Measurements from ENCODE around the gene MAST1. TPM values are rescaled to one million over a fixed set of nuclear protein-coding genes. Genes with fewer than 3 reads are reported as not detected.

Gene MAST1
- total RNA-seq, 4 donors from 2014 or later: 5.9 to 20.8 (median 10.3) TPM

- TF ChIP-seq, protein P1, sequence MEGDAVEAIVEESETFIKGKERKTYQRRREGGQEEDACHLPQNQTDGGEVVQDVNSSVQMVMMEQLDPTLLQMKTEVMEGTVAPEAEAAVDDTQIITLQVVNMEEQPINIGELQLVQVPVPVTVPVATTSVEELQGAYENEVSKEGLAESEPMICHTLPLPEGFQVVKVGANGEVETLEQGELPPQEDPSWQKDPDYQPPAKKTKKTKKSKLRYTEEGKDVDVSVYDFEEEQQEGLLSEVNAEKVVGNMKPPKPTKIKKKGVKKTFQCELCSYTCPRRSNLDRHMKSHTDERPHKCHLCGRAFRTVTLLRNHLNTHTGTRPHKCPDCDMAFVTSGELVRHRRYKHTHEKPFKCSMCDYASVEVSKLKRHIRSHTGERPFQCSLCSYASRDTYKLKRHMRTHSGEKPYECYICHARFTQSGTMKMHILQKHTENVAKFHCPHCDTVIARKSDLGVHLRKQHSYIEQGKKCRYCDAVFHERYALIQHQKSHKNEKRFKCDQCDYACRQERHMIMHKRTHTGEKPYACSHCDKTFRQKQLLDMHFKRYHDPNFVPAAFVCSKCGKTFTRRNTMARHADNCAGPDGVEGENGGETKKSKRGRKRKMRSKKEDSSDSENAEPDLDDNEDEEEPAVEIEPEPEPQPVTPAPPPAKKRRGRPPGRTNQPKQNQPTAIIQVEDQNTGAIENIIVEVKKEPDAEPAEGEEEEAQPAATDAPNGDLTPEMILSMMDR (IDR thresholded peaks at IDR 0.05): no peak
- TF ChIP-seq POLR2A (IDR thresholded peaks at IDR 0.05): no peak
- DNase-seq (ENCODE audit: low spot score in 2 of 2): no peak
- intact Hi-C loops (cut with DNase I; ENCODE audit: low total_unique reads): no loop called here
- no peak overlapping the region for H3K4me3 ChIP-seq (ENCODE audit: low read depth, poor library complexity, severe bottlenecking)
- 61 to 69% methylated on average over 3 of the region's 3 CpGs for WGBS, 2 donors
Measured at GRCh38 chr19:12921047-12921446, 82.7 kb downstream of the MAST1 start.

GRCh38 chr19:12922959-12923358, 84.6 kb downstream of the MAST1 start:
- intact Hi-C loops (cut with DNase I; ENCODE audit: low total_unique reads): no loop called here
- TF ChIP-seq, protein P1 (IDR thresholded peaks at IDR 0.05): no peak
- no peak for DNase-seq (ENCODE audit: low spot score in 2 of 2)
- WGBS, 2 donors: 98% methylated on average over 4 of the region's 4 CpGs
- H3K4me3 ChIP-seq (ENCODE audit: low read depth, poor library complexity, severe bottlenecking): no peak overlapping the region

Small RNAs within 50 kb of the gene (microRNA-seq; reads per million reads assigned to microRNA genes)
- gene MIR5695 (ENCODE audit: borderline number of aligned reads in 1 of 2, borderline replicate concordance in 2 of 2): 0 to 0.68 reads per million in 2 donors
- 0 reads per million in 2 donors for gene MIR6794 (ENCODE audit: borderline number of aligned reads in 1 of 2, borderline replicate concordance in 2 of 2)

Other genes starting within 250 kb of the MAST1 start
- gene ZNF490, start 227.7 kb upstream of the MAST1 start, total RNA-seq: 1 to 10 TPM; 5.0 to 7.3 (median 6.7) TPM
- 10 to 100 TPM; 18.6 to 31.1 (median 22.5) TPM for gene ZNF791, start 227.6 kb upstream of the MAST1 start, total RNA-seq
- 10 to 100 TPM; 52.8 to 83.0 (median 74.9) TPM for gene MAN2B1, start 171.8 kb upstream of the MAST1 start, total RNA-seq
- 10 to 100 TPM; 15.3 to 23.7 (median 19.3) TPM for gene WDR83, start 171.7 kb upstream of the MAST1 start, total RNA-seq
- gene DHPS, start 156.6 kb upstream of the MAST1 start, total RNA-seq: 100 to 1,000 TPM; 101 to 218 (median 159) TPM
- not detected for gene GNG14, start 150.5 kb upstream of the MAST1 start, total RNA-seq
- gene FBXW9, start 141.9 kb upstream of the MAST1 start, total RNA-seq: 10 to 100 TPM in 3 of 4 donors, 1 to 10 TPM in 1; 7.2 to 21.4 (median 13.1) TPM
- gene TNPO2, start 114.6 kb upstream of the MAST1 start, total RNA-seq: 100 to 1,000 TPM in 1 of 4 donors, 10 to 100 TPM in 3; 58.3 to 160 (median 89.9) TPM
- gene TRIR, start 103.8 kb upstream of the MAST1 start, total RNA-seq: 100 to 1,000 TPM; 358 to 439 (median 390) TPM
- gene GET3, start 101.0 kb upstream of the MAST1 start, total RNA-seq: 10 to 100 TPM; 43.2 to 63.2 (median 53.4) TPM
- 100 to 1,000 TPM in 2 of 4 donors, 10 to 100 TPM in 2; 58.3 to 116 (median 85.5) TPM for gene BEST2, start 86.7 kb upstream of the MAST1 start, total RNA-seq
- 100 to 1,000 TPM in 1 of 4 donors, 10 to 100 TPM in 3; 49.9 to 122 (median 65.8) TPM for gene HOOK2, start 63.0 kb upstream of the MAST1 start, total RNA-seq
- gene JUNB, start 47.0 kb upstream of the MAST1 start, total RNA-seq: 1,000 to 10,000 TPM in 1 of 4 donors, 100 to 1,000 TPM in 3; 608 to 1,091 (median 870) TPM
- 100 to 1,000 TPM; 266 to 459 (median 327) TPM for gene PRDX2, start 36.7 kb upstream of the MAST1 start, total RNA-seq
- 1 to 10 TPM in 1 of 4 donors, not detected in 3; 1.6 TPM for gene THSD8, start 36.4 kb upstream of the MAST1 start, total RNA-seq
- gene RNASEH2A, start 31.9 kb upstream of the MAST1 start, total RNA-seq: 1 to 10 TPM; 3.3 to 7.8 (median 5.9) TPM
- not detected for gene RTBDN, start 3.9 kb upstream of the MAST1 start, total RNA-seq
- gene DNASE2, start 42.9 kb downstream of the MAST1 start, total RNA-seq: 10 to 100 TPM; 31.8 to 50.6 (median 36.6) TPM
- under 1 TPM in 1 of 4 donors, not detected in 3; 0.13 TPM for gene KLF1, start 48.7 kb downstream of the MAST1 start, total RNA-seq
- gene GCDH, start 52.6 kb downstream of the MAST1 start, total RNA-seq: 10 to 100 TPM; 19.2 to 39.5 (median 24.6) TPM
- gene SYCE2, start 80.8 kb downstream of the MAST1 start, total RNA-seq: under 1 TPM in 1 of 4 donors, not detected in 3; 0.26 TPM
- 10 to 100 TPM; 45.9 to 71.4 (median 55.9) TPM for gene FARSA, start 95.2 kb downstream of the MAST1 start, total RNA-seq
- 100 to 1,000 TPM; 171 to 350 (median 229) TPM for gene CALR, start 100.1 kb downstream of the MAST1 start, total RNA-seq
- 100 to 1,000 TPM; 101 to 128 (median 105) TPM for gene RAD23A, start 107.3 kb downstream of the MAST1 start, total RNA-seq
- 10 to 100 TPM; 21.8 to 42.3 (median 29.7) TPM for gene GADD45GIP1, start 118.7 kb downstream of the MAST1 start, total RNA-seq
- under 1 TPM in 1 of 4 donors, not detected in 3; 0.32 TPM for gene DAND5, start 131.1 kb downstream of the MAST1 start, total RNA-seq
- 100 to 1,000 TPM; 119 to 177 (median 136) TPM for gene NFIX, start 157.0 kb downstream of the MAST1 start, total RNA-seq